Heart left ventricle (tissue), 16 donors: ENCODE data around the gene STKLD1. TPM values are rescaled to one million over a fixed set of nuclear protein-coding genes. Genes with fewer than 3 reads are reported as not detected.

Source experiments
- ATAC-seq, 4 donors: fragments of 200-7000 bp; cut with Tn5 transposase; one replicate each; pipeline ENCODE4 v1.9.1; 2020 to 2022; ENCODE audit warnings: moderate library complexity in 4 of 4, mild to moderate bottlenecking in 3 of 4, moderate number of reproducible peaks in 1 of 4
- DNase-seq, 5 donors: peaks; one replicate each; pipeline ENCODE4 v3.0.0-alpha.2; 2020
- H3K27ac ChIP-seq, 12 donors: fragments of 200-600 bp; sonication (generic) in 4 of 12; one replicate each; pipeline versions ENCODE4 v1.5.0 to v1.8.0; 2016 to 2022; ENCODE audit warnings: mild to moderate bottlenecking in 2 of 12
- H3K27me3 ChIP-seq, 9 donors: fragments of 200-600 bp; sonication (generic) in 2 of 9; one replicate each; pipeline versions ENCODE4 v1.5.1 to v1.8.0; 2016 to 2022; ENCODE audit warnings: mild to moderate bottlenecking in 3 of 9
- H3K36me3 ChIP-seq, 9 donors: fragments of 200-600 bp; sonication (generic) in 2 of 9; one replicate each; pipeline versions ENCODE4 v1.5.0 to v1.8.0; 2018 to 2022; ENCODE audit warnings: mild to moderate bottlenecking in 2 of 9
- H3K4me1 ChIP-seq, 12 donors: fragments of 200-600 bp; sonication (generic) in 4 of 12; one replicate each; pipeline versions ENCODE4 v1.5.0 to v1.8.0; 2016 to 2022; ENCODE audit warnings: mild to moderate bottlenecking in 3 of 12
- H3K4me3 ChIP-seq, 12 donors: fragments of 200-600 bp; sonication (generic) in 4 of 12; one replicate each; pipeline versions ENCODE4 v1.5.0 to v1.8.0; 2017 to 2022; ENCODE audit warnings: mild to moderate bottlenecking in 9 of 12, moderate library complexity in 4 of 12
- H3K9me3 ChIP-seq, 12 donors: fragments of 200-600 bp; sonication (generic) in 4 of 12; one replicate each; pipeline versions ENCODE4 v1.5.0 to v1.8.0; 2016 to 2022; ENCODE audit warnings: mild to moderate bottlenecking in 1 of 12
- CTCF ChIP-seq, 12 donors: fragments of 200-600 bp; sonication (generic) in 4 of 12; IDR thresholded peaks; one replicate each; pipeline versions ENCODE4 v1.5.0 to v1.8.0; 2018 to 2022; ENCODE audit warnings: antibody characterized with exemption in 12 of 12, mild to moderate bottlenecking in 5 of 12
- POLR2A ChIP-seq, 2 donors: fragments of 450-650 bp; IDR thresholded peaks; one replicate each; pipeline ENCODE4 v1.6.1; 2017; ENCODE audit warnings: antibody characterized with exemption in 2 of 2, mild to moderate bottlenecking in 2 of 2, moderate library complexity in 2 of 2
- WGBS, 4 donors: extraction: QIAGEN DNeasy Blood & Tissue Kit in 2 of 4; methylation state at CpG; one replicate each; pipeline versions ENCODE4 v1.1.5 to v1.1.7; 2013 to 2018; 5-methylcytosine and 5-hydroxymethylcytosine counted together
- intact Hi-C, 10 donors: fragments of 100-400 bp; cut with DNase I; formaldehyde crosslinking; loops; one replicate each; pipeline versions ENCODE4 v1.11.1 to v1.14.2; 2022
- polyA plus RNA-seq, 2 donors: library from polyadenylated mRNA; stranded (reverse); fragments of 200-250 nt; gene quantifications; one replicate each; pipeline ENCODE4 v1.2.3, GENCODE V29; 2013
- total RNA-seq, 9 donors: library from RNA; depleted of rRNA in 2 of 9; stranded (reverse); fragments of >200 nt in 2 of 9; fragmentation: NEBNext Ultra II Directional in 3 of 9; extraction: Animal tissue kit (Norgen Biotek cat#: 25700) in 3 of 9; gene quantifications; one replicate each; pipeline versions ENCODE4 v1.1.0 to v1.2.4, GENCODE V29; 2016 to 2023
- donor health status: ischemic (EF 13 %, LVEDD 7.1; RV severe dilation, severe dysfunction).
- donor health status: healthy with polysubstance abuse.
- donor health status: DM: no; HTN: yes; CAD: no.
- donor health status: DM: no; HTN: no; CAD: no.
- donor health status: ischemic (EF 25% LVEDD 6.9; RV normal size, moderate dysfunction).
- donor health status: ischemic (EF 25% LVEDD 5.7; RV mildly dilated, moderate dysfunction).
- donor health status: healthy.
- donor health status: DM: yes; HTN: yes; CAD: no.
- donor health status: ischemic (EF 35%, LVEDD 5.7; RV mildly dilated, moderate dysfunction).
- donor health status: nonischemic (EF 11% LVEDD 7.7; RV severe dilation, severe dysfunction).
- donor health status: DM: yes; HTN: yes; CAD: no.
- donor health status: PGD.
- donor health status: ischemic (EF 29% LVEDD 5.4; RV normal size, mild dysfunction).
- donor health status: nonischemic (EF 23%, LVEDD 6.1; RV moderate dilation, normal function).

The STKLD1 gene
- total and polyA plus RNA-seq, 11 donors: 0.25 to 0.91 (median 0.46) TPM; not detected in 2

GRCh38 chr9:133385452-133385851 is 9.3 kb downstream of the STKLD1 start:
- no peak overlapping the region for H3K27ac ChIP-seq
- H3K9me3 ChIP-seq: no peaks in the 10 kb centered on the region
- intact Hi-C loops: no loop called here
- TF ChIP-seq CTCF (IDR thresholded peaks at IDR 0.05): no peak
- no peak for TF ChIP-seq POLR2A (IDR thresholded peaks at IDR 0.05)
- ATAC-seq (no peak), DNase-seq (no peak)
- no peaks in the 10 kb centered on the region for H3K4me1 ChIP-seq
- no peak overlapping the region for H3K4me3 ChIP-seq
- no peaks in the 10 kb centered on the region for H3K36me3 ChIP-seq
- no peaks in the 10 kb centered on the region for H3K27me3 ChIP-seq
- WGBS, 4 donors: 86 to 90% (median 87%) methylated on average over 13 to 14 of the region's 14 CpGs

- Histone ChIP-seq H3K27me3 (peaks cover 0 to 4% (median 0%) of the 10 kb centered on the region in 9 donors), H3K4me1 (no peaks in the 10 kb centered on the region), H3K27ac (no peak overlapping the region), H3K36me3 (no peaks in the 10 kb centered on the region), H3K4me3 (no peak overlapping the region), H3K9me3 (no peaks in the 10 kb centered on the region)
- intact Hi-C loops: no loop called here
- 78 to 99% (median 80%) methylated on average over 8 to 13 of the region's 13 CpGs for WGBS, 4 donors
- no peak for ATAC-seq
- no peak for TF ChIP-seq POLR2A (IDR thresholded peaks at IDR 0.05)
- TF ChIP-seq CTCF (IDR thresholded peaks at IDR 0.05): no peak
- DNase-seq: no peak
Observed at GRCh38 chr9:133386338-133386737, 10.2 kb downstream of the STKLD1 start.

- Histone ChIP-seq H3K4me1 (no peaks in the 10 kb centered on the region), H3K36me3 (no peaks in the 10 kb centered on the region), H3K27me3 (peaks cover 0 to 4% (median 0%) of the 10 kb centered on the region in 9 donors), H3K4me3 (no peak overlapping the region), H3K9me3 (no peaks in the 10 kb centered on the region), H3K27ac (no peak overlapping the region)
- intact Hi-C loops: no loop called here
- peak in 1 of 5 donors; percentile 13 for DNase-seq
- TF ChIP-seq CTCF (IDR thresholded peaks at IDR 0.05): no peak
- no peak for TF ChIP-seq POLR2A (IDR thresholded peaks at IDR 0.05)
- ATAC-seq: no peak
- 83 to 89% (median 87%) methylated on average over 9 of the region's 9 CpGs for WGBS, 4 donors
Observed at GRCh38 chr9:133387680-133388079, 11.5 kb downstream of the STKLD1 start.

- DNase-seq (no peak), ATAC-seq (no peak)
- TF ChIP-seq POLR2A (IDR thresholded peaks at IDR 0.05) (no peak), CTCF (IDR thresholded peaks at IDR 0.05) (no peak)
- H3K27ac ChIP-seq: no peak overlapping the region
- intact Hi-C loops: no loop called here
- H3K9me3 ChIP-seq: no peaks in the 10 kb centered on the region
- 90 to 98% (median 96%) methylated on average over 8 to 12 of the region's 12 CpGs for WGBS, 4 donors
- H3K36me3 ChIP-seq: no peaks in the 10 kb centered on the region
- no peaks in the 10 kb centered on the region for H3K4me1 ChIP-seq
- H3K27me3 ChIP-seq: peaks cover 0 to 9% (median 0%) of the 10 kb centered on the region in 9 donors
- no peak overlapping the region for H3K4me3 ChIP-seq
Observed at GRCh38 chr9:133389025-133389557, 12.9 kb downstream of the STKLD1 start.
